Naive B cell (primary cell): ENCODE measurements around the gene SCYGR7. TPM values are rescaled to one million over a fixed set of nuclear protein-coding genes. Genes with fewer than 3 reads are reported as not detected.

Experiments
- ATAC-seq, 2 donors: fragments of 150-1000 bp; cut with Tn5 transposase; 2 replicates each; pipeline ENCODE4 v1.10.0; 2021; ENCODE audit warnings: low read depth in 2 of 2, mild to moderate bottlenecking in 2 of 2, moderate library complexity in 2 of 2
- DNase-seq: peaks from one replicate; pipeline ENCODE4 v3.0.0; 2022
- H3K27ac Mint-ChIP-seq, 6 donors: one replicate each; pipeline ENCODE4 v1.8.0; 2020 to 2022; ENCODE audit warnings: mild to moderate bottlenecking in 6 of 6, mixed read lengths in 6 of 6, moderate library complexity in 5 of 6, inconsistent platforms in 2 of 6
- H3K27me3 Mint-ChIP-seq, 3 donors: one replicate each; pipeline ENCODE4 v1.8.0; 2021 to 2022; ENCODE audit warnings: mixed read lengths in 3 of 3, mild to moderate bottlenecking in 1 of 3
- H3K36me3 Mint-ChIP-seq, 2 donors: one replicate each; pipeline ENCODE4 v1.8.0; 2020 to 2022; ENCODE audit warnings: mixed read lengths in 2 of 2, inconsistent platforms in 1 of 2, mild to moderate bottlenecking in 1 of 2
- H3K4me1 Mint-ChIP-seq, 3 donors: one replicate each; pipeline ENCODE4 v1.8.0; 2020 to 2022; ENCODE audit warnings: mixed read lengths in 3 of 3, inconsistent platforms in 1 of 3, mild to moderate bottlenecking in 1 of 3, moderate library complexity in 1 of 3
- H3K4me3 Mint-ChIP-seq, 8 donors: one replicate each; pipeline ENCODE4 v1.8.0; 2020 to 2022; ENCODE audit warnings: mild to moderate bottlenecking in 8 of 8, mixed read lengths in 8 of 8, moderate library complexity in 8 of 8, inconsistent platforms in 2 of 8
- H3K9me3 Mint-ChIP-seq, 7 donors: one replicate each; pipeline ENCODE4 v1.8.0; 2020 to 2022; ENCODE audit warnings: mixed read lengths in 7 of 7, mild to moderate bottlenecking in 5 of 7, inconsistent platforms in 2 of 7, moderate library complexity in 1 of 7
- polyA plus RNA-seq, 6 donors: library from polyadenylated mRNA; unstranded; fragments of 300-500 nt; fragmentation: Illumina TruSeq; gene quantifications; one replicate each; pipeline ENCODE4 v1.2.3, GENCODE V29; 2021; ENCODE audit warnings: low read depth in 6 of 6

SCYGR7 gene
- polyA plus RNA-seq: not detected

- Mint-ChIP-seq H3K36me3 (no peaks in the 10 kb centered on the region), H3K27me3 (peaks cover 2 to 17% (median 16%) of the 10 kb centered on the region in 3 donors), H3K4me1 (no peaks in the 10 kb centered on the region), H3K27ac (no peak within 1 kb of the TSS), H3K9me3 (peaks cover 0 to 3% (median 2%) of the 10 kb centered on the region in 7 donors), H3K4me3 (no peak within 1 kb of the TSS)
- no peak for DNase-seq
- ATAC-seq: no peak
Observed at GRCh38 chr2:227728035-227728434, at the start of gene SCYGR7. Gene SCYGR7 (plus strand): TSS chr2:227728335. CDS start chr2:227728335, 0 bp downstream.

- H3K9me3 Mint-ChIP-seq: peaks cover 0 to 2% (median 0%) of the 10 kb centered on the region in 7 donors
- H3K27ac Mint-ChIP-seq: no peak overlapping the region
- no peak for ATAC-seq
- H3K36me3 Mint-ChIP-seq: no peaks in the 10 kb centered on the region
- no peak overlapping the region for H3K4me3 Mint-ChIP-seq
- H3K4me1 Mint-ChIP-seq: no peaks in the 10 kb centered on the region
- no peak for DNase-seq
- H3K27me3 Mint-ChIP-seq: peaks cover 16 to 24% (median 23%) of the 10 kb centered on the region in 3 donors
Observed at GRCh38 chr2:227684258-227684657, 43.9 kb upstream of the SCYGR7 start.

- H3K27ac Mint-ChIP-seq: no peak overlapping the region
- no peak overlapping the region for H3K4me3 Mint-ChIP-seq
- H3K4me1 Mint-ChIP-seq: no peaks in the 10 kb centered on the region
- no peaks in the 10 kb centered on the region for H3K9me3 Mint-ChIP-seq
- H3K36me3 Mint-ChIP-seq: no peaks in the 10 kb centered on the region
- peaks cover 29 to 49% (median 36%) of the 10 kb centered on the region in 3 donors for H3K27me3 Mint-ChIP-seq
- DNase-seq (no peak), ATAC-seq (no peak)
Observed at GRCh38 chr2:227687189-227687588, 40.9 kb upstream of the SCYGR7 start.

- Mint-ChIP-seq H3K9me3 (peaks cover 0 to 5% (median 0%) of the 10 kb centered on the region in 7 donors), H3K4me1 (no peaks in the 10 kb centered on the region), H3K36me3 (no peaks in the 10 kb centered on the region), H3K27me3 (peaks cover 0 to 11% (median 2%) of the 10 kb centered on the region in 3 donors), H3K4me3 (no peak overlapping the region), H3K27ac (no peak overlapping the region)
- DNase-seq: no peak
- ATAC-seq: no peak
Observed at GRCh38 chr2:227696990-227697679, 31.0 kb upstream of the SCYGR7 start.

GRCh38 chr2:227701556-227701955 is 26.6 kb upstream of the SCYGR7 start:
- DNase-seq (no peak), ATAC-seq (no peak)
- H3K27ac Mint-ChIP-seq: no peak overlapping the region
- H3K36me3 Mint-ChIP-seq: no peaks in the 10 kb centered on the region
- peaks cover 0 to 2% (median 0%) of the 10 kb centered on the region in 7 donors for H3K9me3 Mint-ChIP-seq
- peaks cover 9 to 26% (median 26%) of the 10 kb centered on the region in 3 donors for H3K27me3 Mint-ChIP-seq
- H3K4me3 Mint-ChIP-seq: no peak overlapping the region
- no peaks in the 10 kb centered on the region for H3K4me1 Mint-ChIP-seq

- Mint-ChIP-seq H3K36me3 (no peaks in the 10 kb centered on the region), H3K4me3 (peak overlapping the region in 1 of 8 donors; percentile 0), H3K9me3 (peaks cover 0 to 2% (median 0%) of the 10 kb centered on the region in 7 donors), H3K27me3 (peaks cover 9 to 26% (median 26%) of the 10 kb centered on the region in 3 donors), H3K4me1 (no peaks in the 10 kb centered on the region), H3K27ac (no peak overlapping the region)
- no peak for ATAC-seq
- no peak for DNase-seq
Observed at GRCh38 chr2:227703280-227703732, 24.8 kb upstream of the SCYGR7 start.

GRCh38 chr2:227703961-227704360 is 24.2 kb upstream of the SCYGR7 start:
- H3K9me3 Mint-ChIP-seq: peaks cover 0 to 2% (median 0%) of the 10 kb centered on the region in 7 donors
- H3K4me1 Mint-ChIP-seq: no peaks in the 10 kb centered on the region
- no peak for ATAC-seq
- no peak overlapping the region for H3K27ac Mint-ChIP-seq
- DNase-seq: no peak
- peaks cover 9 to 30% (median 26%) of the 10 kb centered on the region in 3 donors for H3K27me3 Mint-ChIP-seq
- H3K36me3 Mint-ChIP-seq: no peaks in the 10 kb centered on the region
- no peak overlapping the region for H3K4me3 Mint-ChIP-seq

- H3K9me3 Mint-ChIP-seq: no peaks in the 10 kb centered on the region
- peak overlapping the region in 1 of 6 donors; percentile 39 for H3K27ac Mint-ChIP-seq
- H3K27me3 Mint-ChIP-seq: peaks cover 9 to 26% (median 23%) of the 10 kb centered on the region in 3 donors
- no peaks in the 10 kb centered on the region for H3K36me3 Mint-ChIP-seq
- no peak overlapping the region for H3K4me3 Mint-ChIP-seq
- ATAC-seq: no peak
- DNase-seq: no peak
- H3K4me1 Mint-ChIP-seq: no peaks in the 10 kb centered on the region
Observed at GRCh38 chr2:227706859-227707258, 21.3 kb upstream of the SCYGR7 start.

GRCh38 chr2:227707390-227707789 is 20.7 kb upstream of the SCYGR7 start:
- H3K4me3 Mint-ChIP-seq: no peak overlapping the region
- H3K9me3 Mint-ChIP-seq: no peaks in the 10 kb centered on the region
- peaks cover 9 to 26% (median 23%) of the 10 kb centered on the region in 3 donors for H3K27me3 Mint-ChIP-seq
- H3K27ac Mint-ChIP-seq: no peak overlapping the region
- no peak for ATAC-seq
- H3K36me3 Mint-ChIP-seq: no peaks in the 10 kb centered on the region
- no peak for DNase-seq
- H3K4me1 Mint-ChIP-seq: no peaks in the 10 kb centered on the region

GRCh38 chr2:227710986-227711385 is 17.1 kb upstream of the SCYGR7 start:
- H3K4me3 Mint-ChIP-seq: no peak overlapping the region
- ATAC-seq: no peak

GRCh38 chr2:227713291-227713690 is 14.8 kb upstream of the SCYGR7 start:
- H3K4me3 Mint-ChIP-seq: no peak overlapping the region
- DNase-seq (no peak), ATAC-seq (no peak)

More at GRCh38 chr2:227710986-227711385, 17.1 kb upstream of the SCYGR7 start:
- H3K4me1 Mint-ChIP-seq: no peaks in the 10 kb centered on the region
- no peaks in the 10 kb centered on the region for H3K9me3 Mint-ChIP-seq
- H3K27me3 Mint-ChIP-seq: peaks cover 5 to 8% (median 8%) of the 10 kb centered on the region in 3 donors
- H3K27ac Mint-ChIP-seq: no peak overlapping the region
- H3K36me3 Mint-ChIP-seq: no peaks in the 10 kb centered on the region
- DNase-seq: no peak

GRCh38 chr2:227716501-227716900 is 11.6 kb upstream of the SCYGR7 start:
- no peak for ATAC-seq
- no peak overlapping the region for H3K4me3 Mint-ChIP-seq

More at GRCh38 chr2:227713291-227713690, 14.8 kb upstream of the SCYGR7 start:
- H3K4me1 Mint-ChIP-seq: peaks cover 0 to 6% (median 2%) of the 10 kb centered on the region in 3 donors
- peak overlapping the region in 1 of 6 donors; percentile 47 for H3K27ac Mint-ChIP-seq
- no peaks in the 10 kb centered on the region for H3K36me3 Mint-ChIP-seq
- H3K9me3 Mint-ChIP-seq: no peaks in the 10 kb centered on the region
- H3K27me3 Mint-ChIP-seq: peaks cover 0 to 14% (median 8%) of the 10 kb centered on the region in 3 donors

GRCh38 chr2:227717687-227718567 is 10.2 kb upstream of the SCYGR7 start, which contains the start of gene SLC19A3:
Gene SLC19A3 (minus strand): TSS chr2:227718028. CDS start chr2:227702318, 15,710 bp downstream.
- peaks cover 15 to 43% (median 23%) of the 10 kb centered on the region in 3 donors for H3K27me3 Mint-ChIP-seq
- no peaks in the 10 kb centered on the region for H3K9me3 Mint-ChIP-seq
- no peak for ATAC-seq
- H3K4me1 Mint-ChIP-seq: peaks cover 0 to 6% (median 4%) of the 10 kb centered on the region in 3 donors
- no peaks in the 10 kb centered on the region for H3K36me3 Mint-ChIP-seq
- DNase-seq: no peak
- H3K4me3 Mint-ChIP-seq: peak within 1 kb of the TSS in 3 of 8 donors; percentile 25 to 61 (median 41)
- H3K27ac Mint-ChIP-seq: peak within 1 kb of the TSS in 1 of 6 donors; percentile 42

More at GRCh38 chr2:227716501-227716900, 11.6 kb upstream of the SCYGR7 start:
- peaks cover 0 to 6% (median 4%) of the 10 kb centered on the region in 3 donors for H3K4me1 Mint-ChIP-seq
- H3K36me3 Mint-ChIP-seq: no peaks in the 10 kb centered on the region
- H3K9me3 Mint-ChIP-seq: no peaks in the 10 kb centered on the region
- peaks cover 9 to 30% (median 9%) of the 10 kb centered on the region in 3 donors for H3K27me3 Mint-ChIP-seq
- H3K27ac Mint-ChIP-seq: no peak overlapping the region
- DNase-seq: no peak
